GM12878 (cell line): ENCODE data around the gene MED4. TPM values are rescaled to one million over a fixed set of nuclear protein-coding genes. Genes with fewer than 3 reads are reported as not detected.

Experiments
- ATAC-seq: fragments of 200-7000 bp; cut with Tn5 transposase; 3 replicates; pipeline ENCODE4 v1.9.1; 2020; ENCODE audit warnings: mild to moderate bottlenecking, moderate library complexity
- Bru-seq: library from RNA; stranded (reverse); fragments of 400-500 nt; gene quantifications from one replicate; lab custom pipeline; 2021; lab: Mats Ljungman, UMichigan
- BruChase-seq, 2 experiments: library from RNA; stranded (reverse); fragments of 400-500 nt; gene quantifications; one replicate each; lab custom pipeline; 2021; lab: Mats Ljungman, UMichigan
- BruUV-seq: library from RNA; stranded (reverse); fragments of 400-500 nt; replicated peaks from 2 replicates; lab custom pipeline; 2021; lab: Mats Ljungman, UMichigan
- CTCF ChIA-PET: fragments of 300-600 bp; sonication (Branson Sonifier 250); formaldehyde crosslinking; extraction: SDS; loops from one replicate; lab custom pipeline; 2021; ENCODE audit warnings: inconsistent platforms; lab: Yijun Ruan, JAX
- POLR2A ChIA-PET: fragments of 350-600 bp; formaldehyde crosslinking; extraction: SDS; loops from one replicate; lab custom pipeline; 2021; ENCODE audit warnings: inconsistent platforms; lab: Charles Lee
- RAD21 ChIA-PET: fragments of 300-600 bp; sonication (Branson Sonifier 250); formaldehyde crosslinking; loops from one replicate; lab custom pipeline; 2023; ENCODE audit warnings: antibody characterized with exemption; ENCODE audit not compliant: unreplicated experiment; lab: Charles Lee
- SMC1A ChIA-PET: fragments of 300-600 bp; sonication (Branson Sonifier 250); formaldehyde crosslinking; loops from one replicate; lab custom pipeline; 2023; ENCODE audit not compliant: unreplicated experiment, uncharacterized antibody; lab: Charles Lee
- DNase-seq: peaks from one replicate; pipeline ENCODE4 v3.0.0-alpha.2; 2011; ENCODE audit warnings: low read depth, low spot score
- FAIRE-seq: peaks from 3 replicates; lab custom pipeline; 2011; peaks lifted over from hg19 to GRCh38; lab: Jason Lieb, UNC
- H2AFZ ChIP-seq: 2 replicates; pipeline ENCODE4 v1.6.0; 2011; ENCODE audit warnings: low read depth, low read length, control low read depth; ENCODE audit not compliant: control insufficient read depth
- H3K27ac ChIP-seq: 2 replicates; pipeline ENCODE4 v1.5.1; 2011; ENCODE audit warnings: control low read depth; ENCODE audit not compliant: control insufficient read depth, insufficient read depth
- H3K27me3 ChIP-seq, 2 experiments: replicated peaks in 1 of 2; 2 replicates each; pipeline versions ENCODE4 v1.6.0 to v1.6.1; 2011; ENCODE audit warnings: low read length in 1 of 2; ENCODE audit not compliant: control insufficient read depth in 2 of 2, insufficient read depth in 2 of 2
- H3K36me3 ChIP-seq, 2 experiments: 2 replicates each; pipeline ENCODE4 v1.5.1; 2011; ENCODE audit warnings: low read length in 1 of 2; ENCODE audit not compliant: control insufficient read depth in 2 of 2, insufficient read depth in 2 of 2
- H3K4me1 ChIP-seq: 2 replicates; pipeline ENCODE4 v1.6.1; 2011; ENCODE audit warnings: mild to moderate bottlenecking, low read length, moderate library complexity, mixed read lengths; ENCODE audit not compliant: control insufficient read depth, insufficient read depth
- H3K4me2 ChIP-seq: 2 replicates; pipeline ENCODE4 v1.6.0; 2011; ENCODE audit warnings: control low read depth; ENCODE audit not compliant: control insufficient read depth, insufficient read depth
- H3K4me3 ChIP-seq: fragments of 200-600 bp; sonication (generic); 2 replicates; pipeline ENCODE4 v1.5.1; 2016
- H3K79me2 ChIP-seq: 2 replicates; pipeline ENCODE4 v1.6.0; 2011; ENCODE audit warnings: low read length; ENCODE audit not compliant: control insufficient read depth, insufficient read depth
- H3K9ac ChIP-seq: 2 replicates; pipeline ENCODE4 v1.8.0; 2011; ENCODE audit warnings: low read length, control low read depth, mixed read lengths; ENCODE audit not compliant: control insufficient read depth, insufficient read depth
- H3K9me3 ChIP-seq: replicated peaks from 3 replicates; pipeline ENCODE4 v1.5.1; 2011; ENCODE audit warnings: mild to moderate bottlenecking, low read length; ENCODE audit not compliant: control insufficient read depth, insufficient read depth
- H4K20me1 ChIP-seq: 2 replicates; pipeline ENCODE4 v1.6.0; 2011; ENCODE audit not compliant: control insufficient read depth, insufficient read depth
- BACH1 ChIP-seq: fragments of 450-650 bp; IDR thresholded peaks from 2 replicates; pipeline ENCODE4 v1.6.1; 2017; ENCODE audit warnings: mild to moderate bottlenecking, borderline replicate concordance
- CBX5 ChIP-seq: sonication (generic); IDR thresholded peaks from 2 replicates; pipeline ENCODE4 v1.6.1; 2016; ENCODE audit warnings: low read depth, moderate library complexity, mild to moderate bottlenecking, inconsistent platforms
- EGR1 ChIP-seq, 2 experiments: IDR thresholded peaks; 1 replicate in 1 of 2; 2 replicates in 1 of 2; pipeline ENCODE4 v1.6.1; 2011 to 2012; ENCODE audit warnings: low read depth in 2 of 2, low read length in 2 of 2, borderline replicate concordance in 1 of 2, mild to moderate bottlenecking in 1 of 2, moderate library complexity in 1 of 2
- IRF5 ChIP-seq: fragments of 450-650 bp; IDR thresholded peaks from 2 replicates; pipeline ENCODE4 v1.6.1; 2017; ENCODE audit warnings: borderline replicate concordance
- KDM1A ChIP-seq: fragments of 200-600 bp; sonication (generic); IDR thresholded peaks from 2 replicates; pipeline ENCODE4 v1.6.1; 2016; ENCODE audit warnings: borderline replicate concordance
- MTA3 ChIP-seq: IDR thresholded peaks from 2 replicates; pipeline ENCODE4 v1.6.1; 2012; ENCODE audit warnings: low read length, inconsistent platforms, borderline replicate concordance
- MYC ChIP-seq: IDR thresholded peaks from 2 replicates; pipeline ENCODE4 v1.6.1; 2011; ENCODE audit warnings: mild to moderate bottlenecking, low read length, moderate library complexity, inconsistent platforms; ENCODE audit not compliant: insufficient read depth, insufficient replicate concordance, insufficient read length, severe bottlenecking
- NR2C1 ChIP-seq: fragments of 450-650 bp; IDR thresholded peaks from 2 replicates; pipeline ENCODE4 v1.6.1; 2017; ENCODE audit warnings: antibody characterized with exemption, mild to moderate bottlenecking, moderate library complexity
- RCOR1 ChIP-seq: conservative IDR thresholded peaks from 2 replicates; pipeline ENCODE4 v1.6.1; 2012; ENCODE audit warnings: low read depth, low read length, improper control_type of control experiment
- SMAD5 ChIP-seq: IDR thresholded peaks from 2 replicates; pipeline ENCODE4 v1.6.1; 2016; ENCODE audit warnings: antibody characterized with exemption, low read depth
- SMARCA5 ChIP-seq: fragments of 450-650 bp; IDR thresholded peaks from 2 replicates; pipeline ENCODE4 v1.6.1; 2017; ENCODE audit warnings: mild to moderate bottlenecking
- STAT3 ChIP-seq: IDR thresholded peaks from 2 replicates; pipeline ENCODE4 v1.6.1; 2011; ENCODE audit warnings: low read depth, low read length, improper control_type of control experiment
- ZBED1 ChIP-seq: IDR thresholded peaks from 2 replicates; pipeline ENCODE4 v1.6.1; 2016; ENCODE audit warnings: borderline replicate concordance
- ZNF622 ChIP-seq: fragments of 450-650 bp; IDR thresholded peaks from 2 replicates; pipeline ENCODE4 v1.6.1; 2017; ENCODE audit warnings: mild to moderate bottlenecking, inconsistent platforms
- ZSCAN29 ChIP-seq: fragments of 450-650 bp; IDR thresholded peaks from 2 replicates; pipeline ENCODE4 v1.6.1; 2017; ENCODE audit warnings: mild to moderate bottlenecking, moderate library complexity
- WGBS: methylation state at CpG from one replicate; pipeline ENCODE4 v1.1.6; 2016; ENCODE audit warnings: low lambda C conversion rate; ENCODE audit not compliant: insufficient replicate concordance, insufficient coverage; ENCODE audit errors: missing lambda C conversion rate; 5-methylcytosine and 5-hydroxymethylcytosine counted together
- in situ Hi-C: fragments of 300-500 bp; cut with MboI; formaldehyde crosslinking; loops from 9 replicates; pipeline ENCODE4 v1.14.3; 2018; ENCODE audit warnings: mixed read lengths
- intact Hi-C: fragments of 100-400 bp; cut with micrococcal nuclease; formaldehyde crosslinking; loops from one replicate; pipeline ENCODE4 v1.14.2; 2022; ENCODE audit not compliant: unreplicated experiment
- long read RNA-seq, 2 experiments: library from polyadenylated mRNA; unstranded; transcript quantifications; one replicate each; pipeline ENCODE4 v2.0.0, GENCODE V29; 2019 to 2020
- polyA minus RNA-seq, 3 experiments: library from RNA; depleted of rRNA, polyadenylated mRNA; stranded (reverse); fragments of >200 nt; gene quantifications; 2 replicates each; pipeline ENCODE4 v1.2.3, GENCODE V29; 2011
- polyA plus RNA-seq, 11 experiments: library from polyadenylated mRNA; depleted of rRNA in 4 of 11; unstranded in 6 of 11; stranded (reverse) in 5 of 11; fragments of >200 nt; fragmentation: Nextera tagmentation in 4 of 11; fragmentation: Illumina TruSeq in 1 of 11; extraction: Ambion mirVana in 4 of 11; extraction: Trizol in 1 of 11; gene quantifications; 1 replicate in 1 of 11; 2 replicates in 10 of 11; pipeline versions ENCODE4 v1.2.1 to v1.2.3, GENCODE V29; 2011 to 2016; ENCODE audit warnings: inconsistent platforms in 2 of 11, missing spikeins in 2 of 11, low read depth in 1 of 11
- total RNA-seq, 4 experiments: library from RNA; depleted of rRNA in 3 of 4; stranded (reverse); fragments of >200 nt in 3 of 4; fragmentation: Illumina TruSeq in 1 of 4; extraction: Trizol in 1 of 4; gene quantifications; 2 replicates each; pipeline versions ENCODE4 v1.2.1 to v1.2.3, GENCODE V29; 2013 to 2021
- TF ChIP-seq, protein P1 (sequence below): fragments of 450-650 bp; conservative IDR thresholded peaks from 2 replicates; pipeline ENCODE4 v1.6.1; 2017; ENCODE audit warnings: mild to moderate bottlenecking, moderate library complexity

Gene MED4
- total RNA-seq (2013; cell fraction: nucleolus; rRNA removed) = 22.5 and 25.4 TPM in 2 replicates
- total RNA-seq (2014; rRNA removed) (31.5 and 38.0 TPM in 2 replicates), total RNA-seq (2014; rRNA removed; fragmentation: Illumina TruSeq; extraction: Trizol) (48.4 and 51.9 TPM in 2 replicates), total RNA-seq (2021) (40.1 and 43.7 TPM in 2 replicates), polyA plus RNA-seq (2011; rRNA removed) (92.5 and 107 TPM in 2 replicates), polyA plus RNA-seq (2014; fragmentation: Illumina TruSeq; extraction: Trizol) (85.5 and 100 TPM in 2 replicates), polyA plus RNA-seq (2014; fragmentation: Nextera tagmentation; extraction: Ambion mirVana) (100 to 1,000 TPM; 103 to 117 TPM), polyA plus RNA-seq (2014; rRNA removed) (58.4 and 66.8 TPM in 2 replicates), polyA plus RNA-seq (2016; fragmentation: Nextera tagmentation; extraction: Ambion mirVana) (10 to 100 TPM; 89.3 to 92.2 TPM), polyA minus RNA-seq (2011; rRNA and poly(A)+ RNA removed) (15.9 and 20.0 TPM in 2 replicates), Bru-seq, nascent RNA (percentile 94 among the genes with signal in this experiment), BruChase-seq, experiment 1, labeled RNA remaining after a 6-hour chase (percentile 91 among the genes with signal in this experiment), BruChase-seq, experiment 2, labeled RNA remaining after a 2-hour chase (percentile 94 among the genes with signal in this experiment)
- 34.7 TPM for polyA plus RNA-seq (2011; ENCODE audit: low read depth)
- 35.1 and 43.3 TPM in 2 replicates for polyA plus RNA-seq (2011; cell fraction: cytosol; rRNA removed)
- polyA plus RNA-seq (2011; cell fraction: nucleus; rRNA removed) = 15.5 and 22.6 TPM in 2 replicates
- 43.5 and 44.3 TPM in 2 replicates for polyA plus RNA-seq (2012)
- 12.3 and 16.1 TPM in 2 replicates for polyA minus RNA-seq (2011; cell fraction: cytosol; rRNA and poly(A)+ RNA removed)
- polyA minus RNA-seq (2011; cell fraction: nucleus; rRNA and poly(A)+ RNA removed) = 7.1 and 8.5 TPM in 2 replicates
- long read RNA-seq, experiment 1, transcript MED4-202 (7 exons, 931 nt) = minor isoform, 19 of 63 reads
- long read RNA-seq, experiment 1, transcript MED4-201 (7 exons, 2,022 nt) = major isoform, 34 of 63 reads
- long read RNA-seq, experiment 1, partial matches to known transcripts = 4 of 63 reads
- long read RNA-seq, experiment 1, other reads (novel, unspliced or antisense) = 6 of 63 reads
- long read RNA-seq, experiment 2, transcript MED4-201 (7 exons, 2,022 nt) = major isoform, 146 of 290 reads
- long read RNA-seq, experiment 2, transcript MED4-202 (7 exons, 931 nt) = minor isoform, 92 of 290 reads
- long read RNA-seq, experiment 2, partial matches to known transcripts = 14 of 290 reads
- long read RNA-seq, experiment 2, other reads (novel, unspliced or antisense) = 38 of 290 reads

DNA sequence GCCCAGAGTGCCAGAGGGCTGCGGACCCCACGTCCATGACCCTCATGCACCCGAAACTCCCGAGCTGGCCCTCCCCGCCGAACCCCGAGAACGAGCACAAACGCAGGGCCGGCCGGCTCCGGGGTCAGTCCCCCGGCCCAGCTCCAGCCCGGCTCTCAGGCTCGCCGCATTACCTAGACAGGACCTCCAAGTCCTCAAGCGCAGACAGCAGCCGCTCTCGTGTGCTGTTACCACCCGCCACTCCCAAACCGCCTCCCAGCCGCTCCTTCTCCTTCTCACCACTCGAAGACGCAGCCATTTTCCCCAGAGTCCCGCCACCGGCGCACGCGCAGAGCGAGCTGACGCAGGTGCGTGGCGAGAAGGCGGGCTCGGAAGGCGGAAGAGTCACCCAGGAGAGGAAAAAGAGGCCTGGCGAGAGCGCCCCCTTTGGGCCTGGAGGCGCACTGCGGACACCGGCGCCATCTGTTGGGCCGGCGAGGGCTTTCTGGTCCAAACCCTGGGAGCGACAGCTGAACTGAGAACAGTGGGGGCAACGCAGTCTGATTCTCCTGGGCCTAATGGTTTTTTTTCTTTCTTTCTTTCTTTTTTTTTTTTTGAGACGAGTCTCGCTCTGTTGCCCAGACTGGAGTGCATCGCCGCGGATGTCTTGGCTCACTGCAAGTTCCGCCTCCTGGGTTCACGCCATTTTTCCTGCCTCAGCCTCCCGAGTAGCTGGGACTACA lies at the start of gene MED4:
Gene MED4 (minus strand): TSS at position 324 of the 722 bp plus-strand sequence. CDS start 26 bp downstream, at position 298.
- intact Hi-C loops (loop anchor here (2.0 kb wide), 1 partner anchor 58 kb away; the partner anchor contains the start of gene NUDT15), in situ Hi-C loops (no loop called here)
- no TSS peak for BruUV-seq
- ChIA-PET POLR2A (interaction anchor here (0.7 to 1.6 kb wide), 4 partner anchors 16 to 1726 kb away, joined by 3 to 8 read pairs (median 4); partner anchors contain the start of gene NUDT15), RAD21 (interaction anchor here (0.8 to 2.2 kb wide), 3 partner anchors 17 to 486 kb away, joined by 4 to 12 read pairs (median 6); partner anchors contain the start of gene NUDT15), CTCF (interaction anchor here (0.6 to 5.9 kb wide), 19 partner anchors 10 to 1814 kb away, joined by 3 to 37 read pairs (median 3); partner anchors contain the start of gene NUDT15), SMC1A (interaction anchor here (0.6 to 1.2 kb wide), 4 partner anchors 11 to 1205 kb away, joined by 3 to 5 read pairs (median 4); no protein-coding TSS in a partner anchor)
- Histone ChIP-seq H3K9me3 (no peaks in the 10 kb centered on the region), H3K79me2 (peaks cover 49% of the 10 kb centered on the region), H3K27me3 (no peaks in the 10 kb centered on the region), H3K27ac (peak within 1 kb of the TSS; percentile 64), H3K4me1 (no peaks in the 10 kb centered on the region), H2AFZ (peak within 1 kb of the TSS; percentile 61), H3K4me2 (peak within 1 kb of the TSS; percentile 91), H3K9ac (peak within 1 kb of the TSS; percentile 95), H3K36me3 (no peaks in the 10 kb centered on the region), H3K4me3 (peak within 1 kb of the TSS; percentile 80), H4K20me1 (no peaks in the 10 kb centered on the region)
- 12% methylated on average over 47 of the region's 54 CpGs for WGBS
- FAIRE-seq (peak; percentile 78), DNase-seq (peak; percentile 79), ATAC-seq (peak; percentile 95)
- TF ChIP-seq RCOR1 = no peak
- no peak for TF ChIP-seq IRF5
- TF ChIP-seq MYC = no peak
- peak; percentile 73 for TF ChIP-seq BACH1
- no peak for TF ChIP-seq ZSCAN29
- TF ChIP-seq EGR1 (IDR thresholded peaks at IDR 0.05; ENCODE audit: borderline replicate concordance in 1 of 2, low read depth in 2 of 2, low read length in 2 of 2) = peak in 1 of 2 experiments; percentile 78; a peak in 2 of 3 replicates
- TF ChIP-seq, protein P1, sequence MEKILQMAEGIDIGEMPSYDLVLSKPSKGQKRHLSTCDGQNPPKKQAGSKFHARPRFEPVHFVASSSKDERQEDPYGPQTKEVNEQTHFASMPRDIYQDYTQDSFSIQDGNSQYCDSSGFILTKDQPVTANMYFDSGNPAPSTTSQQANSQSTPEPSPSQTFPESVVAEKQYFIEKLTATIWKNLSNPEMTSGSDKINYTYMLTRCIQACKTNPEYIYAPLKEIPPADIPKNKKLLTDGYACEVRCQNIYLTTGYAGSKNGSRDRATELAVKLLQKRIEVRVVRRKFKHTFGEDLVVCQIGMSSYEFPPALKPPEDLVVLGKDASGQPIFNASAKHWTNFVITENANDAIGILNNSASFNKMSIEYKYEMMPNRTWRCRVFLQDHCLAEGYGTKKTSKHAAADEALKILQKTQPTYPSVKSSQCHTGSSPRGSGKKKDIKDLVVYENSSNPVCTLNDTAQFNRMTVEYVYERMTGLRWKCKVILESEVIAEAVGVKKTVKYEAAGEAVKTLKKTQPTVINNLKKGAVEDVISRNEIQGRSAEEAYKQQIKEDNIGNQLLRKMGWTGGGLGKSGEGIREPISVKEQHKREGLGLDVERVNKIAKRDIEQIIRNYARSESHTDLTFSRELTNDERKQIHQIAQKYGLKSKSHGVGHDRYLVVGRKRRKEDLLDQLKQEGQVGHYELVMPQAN = peak; percentile 62
- no peak for TF ChIP-seq MTA3
- peak; percentile 88 for TF ChIP-seq SMARCA5
- peak; percentile 93 for TF ChIP-seq SMAD5
- no peak for TF ChIP-seq ZBED1
- TF ChIP-seq STAT3 = no peak
- TF ChIP-seq NR2C1 = no peak
- peak; percentile 94 for TF ChIP-seq CBX5
- no peak for TF ChIP-seq KDM1A
- TF ChIP-seq ZNF622 = no peak
